GM18505 (cell line): ENCODE results near the gene IKZF3.
"Not testable (repeated sequence)": the region's sequence is repeated elsewhere in the genome, so short reads cannot be mapped to it uniquely, and the experiment has no call there.

Source experiments
- ATAC-seq: cut with Tn5 transposase; IDR thresholded peaks from one replicate; pipeline ENCODE4 v1.9.1; 2021; ENCODE audit not compliant: unreplicated experiment
- POLR2A ChIP-seq: IDR thresholded peaks from 4 replicates; pipeline ENCODE4 v1.6.1; 2011; ENCODE audit warnings: borderline replicate concordance; ENCODE audit not compliant: insufficient read depth, insufficient read length; ENCODE audit errors: extremely low read depth

The IKZF3 gene

DNA sequence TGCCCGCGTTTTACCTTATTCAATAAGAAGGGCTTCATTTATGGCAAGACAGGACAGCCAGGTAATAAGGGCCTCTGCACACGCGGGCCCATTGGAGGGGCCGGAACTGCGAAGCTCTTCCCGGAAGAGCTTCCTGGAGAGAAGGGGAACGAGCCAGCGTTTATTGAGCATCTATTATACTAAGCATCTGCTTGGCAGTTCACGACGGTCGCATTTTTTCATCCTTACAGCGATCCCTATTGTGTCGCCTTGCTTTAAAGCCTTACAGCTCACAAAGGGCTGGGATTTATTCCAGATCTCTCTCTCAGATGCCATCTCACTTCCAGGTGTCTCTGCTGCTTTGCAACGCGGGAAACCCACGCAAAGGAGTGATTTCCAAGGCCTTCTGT, 4.4 kb upstream of the IKZF3 start:
- ATAC-seq: no peak
- TF ChIP-seq POLR2A: no peak

DNA sequence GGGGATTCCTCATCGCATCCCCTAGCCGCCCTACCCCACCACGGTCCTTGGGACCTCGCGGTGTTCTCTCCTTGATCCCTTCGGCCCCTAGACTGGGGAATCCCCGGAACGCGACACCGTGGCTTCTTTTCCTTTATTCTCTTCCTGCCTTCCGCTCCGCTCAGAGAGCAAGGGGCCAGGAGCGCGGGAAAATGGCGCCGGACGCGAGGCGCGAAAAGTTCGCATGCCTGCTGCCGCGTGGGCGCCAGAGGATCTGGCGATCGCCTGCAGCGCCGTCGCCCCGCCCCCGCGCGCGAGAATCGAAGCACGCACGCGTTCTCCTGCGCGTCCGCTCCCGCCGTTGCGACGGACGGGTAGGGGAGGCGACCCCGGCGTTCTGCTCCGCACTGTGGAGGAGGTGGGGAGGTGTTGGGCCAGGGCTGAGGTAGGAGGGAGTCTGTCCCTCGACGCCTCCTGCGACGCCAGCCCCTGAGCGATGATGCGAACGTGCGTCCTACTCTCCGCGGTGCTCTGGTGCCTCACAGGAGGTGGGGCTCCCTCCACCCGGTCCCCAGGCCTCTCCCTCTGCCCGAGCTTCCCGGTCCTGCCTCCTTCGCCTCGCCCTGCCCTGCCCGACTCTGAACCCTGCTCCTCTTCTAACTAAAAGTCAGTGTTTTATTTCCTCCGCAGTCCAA, 3.9 kb upstream of the IKZF3 start, which contains the start of gene ZPBP2:
Gene ZPBP2, plus strand, starts transcription at position 323 of the 674 bp plus-strand sequence. Its CDS starts 153 bp downstream, at position 476.
- peak; percentile 13 for TF ChIP-seq POLR2A
- no peak for ATAC-seq

DNA sequence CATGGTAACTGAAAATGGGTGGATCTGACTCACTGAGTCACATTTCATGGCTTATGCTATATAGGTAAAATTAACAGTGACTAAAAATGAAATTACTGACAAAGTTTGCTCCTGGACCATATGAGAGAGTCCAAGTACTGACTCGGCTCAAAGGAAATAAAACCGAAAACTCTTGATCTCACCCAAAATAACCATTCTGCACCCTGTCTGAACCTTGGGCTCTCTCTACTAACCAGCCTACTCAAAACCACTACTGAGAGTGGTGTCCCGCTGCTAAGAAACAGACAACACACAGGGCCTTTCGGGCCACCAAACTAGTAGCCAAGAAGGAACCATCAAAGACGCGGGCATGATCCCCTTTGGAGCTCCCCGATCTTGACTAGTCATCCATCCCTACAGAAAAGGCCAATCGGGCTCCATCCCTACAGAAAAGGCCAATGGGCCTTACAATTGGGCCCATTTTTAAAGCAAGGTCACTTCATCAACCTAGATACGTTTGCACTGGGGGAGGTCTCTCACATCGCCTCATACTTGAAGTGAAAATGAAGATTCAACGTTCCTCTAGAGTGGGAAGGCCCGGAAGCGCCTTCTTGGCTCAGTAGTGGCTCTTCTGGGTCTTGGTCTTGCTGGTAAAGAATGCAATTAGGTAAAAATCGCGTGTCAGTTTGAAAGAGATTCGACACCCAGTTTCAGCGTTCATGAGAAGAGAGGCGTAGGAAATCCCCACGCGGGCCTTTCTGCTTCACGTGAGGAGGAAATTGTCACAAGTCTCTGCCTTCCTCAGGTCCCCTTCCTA, 3.2 kb upstream of the IKZF3 start:
- TF ChIP-seq POLR2A: peak; percentile 60
- ATAC-seq: peak; percentile 40

DNA sequence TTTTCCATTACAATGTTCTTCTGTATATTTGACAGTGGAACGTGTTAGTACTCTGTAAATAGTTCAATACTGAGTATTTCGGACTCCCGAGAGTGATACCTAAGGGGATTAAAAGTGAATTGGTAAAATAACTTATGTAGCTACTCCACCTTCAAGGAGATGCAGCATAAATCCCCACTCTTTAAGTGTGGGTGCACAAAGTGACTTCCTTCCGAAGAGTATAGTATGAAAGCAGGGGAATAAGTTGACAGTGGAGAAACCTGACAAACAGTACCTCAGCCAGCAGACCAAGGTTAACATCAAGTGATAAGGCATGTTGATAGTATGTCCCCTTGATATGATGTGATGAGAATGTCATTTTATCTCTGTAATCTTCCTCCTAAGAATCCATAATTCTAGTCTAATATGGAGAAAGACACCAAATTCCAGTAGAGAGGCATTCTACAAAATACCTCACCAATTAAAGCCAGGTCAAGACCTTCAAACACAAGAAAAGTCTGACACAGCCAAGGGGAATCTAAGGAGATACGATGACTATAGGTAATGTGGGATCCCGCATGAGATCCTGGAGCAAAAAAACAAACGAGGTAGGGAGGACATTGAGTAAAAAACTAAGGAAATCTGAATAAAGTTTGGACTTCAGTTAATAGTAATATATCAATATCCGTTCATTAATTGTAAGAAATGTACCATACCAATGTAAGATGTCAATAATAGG, 2.1 kb upstream of the IKZF3 start:
- no peak for TF ChIP-seq POLR2A
- ATAC-seq: no peak

DNA sequence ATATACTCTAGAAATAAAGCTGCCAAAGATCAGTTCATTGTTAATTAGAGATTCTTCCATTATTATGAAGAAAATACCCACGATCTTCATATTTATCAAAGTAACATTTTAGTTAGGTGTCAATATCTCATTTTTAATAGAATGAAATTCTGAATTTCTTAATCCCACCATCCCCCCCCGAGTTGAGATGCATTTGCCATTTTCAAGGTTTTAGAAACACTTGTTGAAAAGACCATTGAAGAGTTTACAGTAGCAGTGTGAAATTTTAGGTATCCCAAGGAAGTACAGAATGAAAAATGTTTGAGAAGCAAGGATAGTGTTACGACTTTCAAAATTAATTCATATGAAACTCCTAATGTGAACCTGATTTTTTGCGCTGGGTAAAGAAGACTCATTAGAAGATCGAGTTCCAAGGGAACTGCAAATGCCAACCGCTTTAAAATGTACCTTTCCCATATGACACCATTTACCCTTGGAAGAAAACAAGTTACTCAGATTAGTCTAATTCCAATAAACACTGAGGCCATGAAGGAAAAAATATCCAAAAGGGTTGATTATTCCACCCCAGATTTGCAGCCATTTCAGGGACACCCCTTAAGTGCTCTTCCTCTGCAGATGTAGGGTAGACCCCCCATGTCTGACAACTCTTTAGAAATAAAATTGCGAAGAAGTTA, 731 bp downstream of the IKZF3 start:
- ATAC-seq: no peak
- no peak for TF ChIP-seq POLR2A

DNA sequence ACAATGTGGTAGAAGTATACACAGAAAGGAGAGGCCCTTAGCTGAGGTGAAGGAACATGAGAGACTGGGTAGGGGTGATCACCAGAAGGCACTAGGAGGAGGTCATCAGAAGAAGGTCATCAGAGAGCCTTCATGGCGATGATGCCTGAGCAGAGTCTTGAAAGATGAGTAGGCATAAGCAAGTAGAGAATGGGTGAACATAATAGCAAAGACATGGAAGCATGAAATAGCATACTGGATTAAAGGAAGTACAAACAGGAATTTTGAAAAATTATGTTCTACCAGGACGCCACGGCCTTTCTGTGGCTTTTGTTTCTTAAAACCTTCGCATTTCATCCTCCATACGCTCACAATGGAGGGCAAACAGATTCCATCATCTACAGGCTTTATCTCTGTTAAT, 2.9 kb downstream of the IKZF3 start:
- TF ChIP-seq POLR2A: peak; percentile 37
- ATAC-seq: no peak

DNA sequence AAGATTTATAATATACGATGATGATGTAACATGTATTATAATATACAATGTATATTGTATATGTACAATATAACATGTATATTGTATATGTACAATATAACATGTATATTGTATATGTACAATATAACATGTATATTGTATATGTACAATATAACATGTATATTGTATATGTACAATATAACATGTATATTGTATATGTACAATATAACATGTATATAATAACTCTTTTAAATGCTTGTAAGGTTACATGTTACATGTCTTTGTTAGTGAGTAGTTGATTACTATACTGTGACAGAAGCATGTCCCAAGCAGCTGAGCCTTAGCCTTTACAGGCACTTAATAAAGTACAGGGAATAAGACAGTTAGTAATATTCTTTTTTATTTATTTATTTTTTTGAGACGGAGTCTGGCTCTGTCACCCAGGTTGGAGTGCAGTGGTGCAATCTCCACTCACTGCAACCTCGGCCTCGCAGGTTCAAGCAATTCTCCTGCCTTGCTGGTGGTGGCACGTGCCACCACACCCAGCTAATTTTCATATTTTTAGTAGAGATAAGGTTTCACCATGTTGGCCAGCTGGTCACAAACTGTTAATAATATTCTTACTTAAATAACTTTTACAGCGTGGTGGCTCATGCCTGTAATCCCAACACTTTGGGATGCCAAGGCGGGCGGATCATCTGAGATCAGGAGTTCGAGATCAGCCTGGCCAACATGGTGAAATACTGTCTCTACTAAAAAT, 8.0 kb downstream of the IKZF3 start:
- not testable (repeated sequence) for ATAC-seq

DNA sequence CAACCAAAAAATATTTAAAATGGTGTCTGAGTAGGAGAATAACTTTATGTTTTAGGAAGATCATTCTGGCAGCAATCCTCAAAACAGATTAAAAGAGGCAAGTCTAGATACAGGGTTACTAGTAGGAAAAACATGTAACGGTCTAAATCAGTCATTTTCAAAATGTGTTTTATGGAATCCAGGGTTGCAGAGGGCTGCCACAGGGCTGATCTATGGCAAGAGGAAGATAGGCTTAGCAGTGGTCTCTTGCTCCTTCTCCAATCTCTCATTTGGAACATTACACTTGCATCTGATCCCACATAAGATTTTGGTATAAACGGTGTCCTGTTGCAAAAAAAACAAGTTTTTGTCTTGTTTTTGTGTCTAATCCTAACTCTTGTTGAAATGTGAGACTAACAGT, 9.2 kb downstream of the IKZF3 start:
- ATAC-seq: no peak
- no peak for TF ChIP-seq POLR2A

DNA sequence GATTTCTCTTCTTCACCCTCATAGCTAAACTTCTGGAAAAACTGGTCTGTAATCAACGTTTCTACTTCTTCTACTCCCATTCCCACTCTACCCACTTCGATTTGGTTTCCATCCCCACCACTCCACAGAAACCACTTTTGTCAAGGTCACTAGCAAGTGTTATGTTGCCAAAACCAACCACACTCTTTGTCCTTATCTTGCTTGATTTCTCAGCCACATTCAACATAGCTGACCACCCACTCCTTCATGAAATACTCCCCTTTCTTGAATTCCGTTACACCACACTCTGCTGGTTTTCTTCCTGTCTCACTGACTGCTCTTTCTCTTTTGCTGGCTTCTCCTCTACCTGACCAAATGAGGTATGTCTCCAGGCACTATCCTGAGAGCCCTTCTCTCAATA, 11.9 kb downstream of the IKZF3 start:
- ATAC-seq: no peak
- no peak for TF ChIP-seq POLR2A

DNA sequence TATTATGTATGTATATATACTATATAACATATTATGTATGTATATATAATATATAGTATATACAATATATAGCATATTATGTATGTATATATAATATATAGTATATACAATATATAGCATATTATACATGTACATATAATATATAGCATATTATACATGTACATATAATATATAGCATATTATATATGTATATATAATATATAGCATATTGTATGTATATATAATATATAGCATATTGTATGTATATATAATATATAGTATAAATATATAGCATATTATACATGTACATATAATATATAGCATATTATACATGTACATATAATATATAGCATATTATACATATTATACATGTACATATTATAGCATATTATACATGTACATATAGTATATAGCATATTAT, 13.9 kb downstream of the IKZF3 start:
- not testable (repeated sequence) for ATAC-seq

DNA sequence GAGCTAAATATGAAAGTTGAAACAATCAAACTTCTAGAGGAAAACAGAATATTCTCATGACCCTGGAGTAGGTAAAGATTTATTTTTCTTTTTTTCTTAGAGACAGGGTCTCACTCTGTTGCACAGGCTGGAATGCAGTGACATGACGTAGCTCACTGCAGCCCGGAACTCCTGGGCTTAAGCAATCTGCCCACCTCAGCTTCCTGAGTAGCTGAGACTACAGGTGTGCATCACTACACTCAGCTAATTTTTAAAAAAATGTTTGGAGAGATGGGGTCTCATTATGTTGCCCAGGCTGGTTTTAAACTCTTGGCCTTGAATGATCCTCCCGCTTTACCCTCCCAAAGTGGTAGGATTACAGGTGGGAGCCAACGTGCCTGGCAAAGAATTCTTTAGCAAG, 15.5 kb downstream of the IKZF3 start:
- ATAC-seq: no peak
- TF ChIP-seq POLR2A: no peak

DNA sequence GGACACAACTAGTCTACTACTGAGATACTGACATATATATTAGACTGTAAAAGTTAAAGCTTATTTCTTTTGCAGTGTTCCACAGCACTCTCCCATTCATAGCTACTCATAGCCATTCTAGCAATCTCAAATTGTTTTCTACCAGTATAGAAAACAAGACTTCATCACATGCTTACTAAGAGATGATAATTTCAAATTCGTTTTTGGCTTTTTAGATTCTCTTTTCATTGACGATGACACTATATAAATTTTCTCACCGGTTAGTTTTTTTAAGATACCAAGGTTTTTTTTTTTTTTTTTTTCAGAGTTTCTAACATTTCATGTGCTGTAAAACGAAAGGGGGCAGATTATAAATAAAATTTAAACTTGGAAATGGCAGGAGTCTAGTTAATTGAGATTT, 17.9 kb downstream of the IKZF3 start:
- no peak for TF ChIP-seq POLR2A
- no peak for ATAC-seq
